Breast epithelium (tissue), 3 donors: Measurements from ENCODE around the gene METTL23.

Experiments used
- CTCF ChIP-seq, 3 donors: fragments of 450-650 bp; IDR thresholded peaks; one replicate each; pipeline ENCODE4 v1.5.1; 2016 to 2017; ENCODE audit warnings: antibody characterized with exemption in 3 of 3, mild to moderate bottlenecking in 3 of 3, moderate library complexity in 3 of 3
- POLR2A ChIP-seq: fragments of 450-650 bp; IDR thresholded peaks from one replicate; pipeline ENCODE4 v1.6.1; 2016; ENCODE audit warnings: antibody characterized with exemption, mild to moderate bottlenecking, moderate library complexity
- POLR2AphosphoS5 ChIP-seq, 3 donors: sonication (generic); formaldehyde crosslinking; IDR thresholded peaks; one replicate each; pipeline ENCODE4 v1.6.1; 2017; ENCODE audit warnings: antibody characterized with exemption in 3 of 3

- no peak for TF ChIP-seq CTCF (IDR thresholded peaks at IDR 0.05)
- TF ChIP-seq POLR2AphosphoS5 (IDR thresholded peaks at IDR 0.05), result no peak
- TF ChIP-seq POLR2A, result no peak
Observed at GRCh38 chr17:76715496-76715830, 11.2 kb upstream of the METTL23 start.
